Tongue (tissue), 3 donors: Measurements from ENCODE around the gene UBXN2A. TPM values are rescaled to one million over a fixed set of nuclear protein-coding genes. Genes with fewer than 3 reads are reported as not detected.
A peak's percentile ranks its signal among the peaks of the same experiment; 100 is the strongest.

Source experiments
- DNase-seq: peaks from one replicate; pipeline ENCODE4 v3.0.0-alpha.2; 2015
- small RNA-seq: library from RNA; depleted of rRNA; stranded (forward); fragments of <200 nt; gene quantifications from one replicate; pipeline ENCODE3, GENCODE V24; 2014; ENCODE audit warnings: low replicate concordance
- total RNA-seq: library from RNA; depleted of rRNA; stranded (reverse); fragments of >200 nt; gene quantifications from one replicate; pipeline ENCODE4 v1.2.3, GENCODE V29; 2014

The UBXN2A gene
- total RNA-seq, 1 donor from 2014 or later: 30.6 TPM

DNA sequence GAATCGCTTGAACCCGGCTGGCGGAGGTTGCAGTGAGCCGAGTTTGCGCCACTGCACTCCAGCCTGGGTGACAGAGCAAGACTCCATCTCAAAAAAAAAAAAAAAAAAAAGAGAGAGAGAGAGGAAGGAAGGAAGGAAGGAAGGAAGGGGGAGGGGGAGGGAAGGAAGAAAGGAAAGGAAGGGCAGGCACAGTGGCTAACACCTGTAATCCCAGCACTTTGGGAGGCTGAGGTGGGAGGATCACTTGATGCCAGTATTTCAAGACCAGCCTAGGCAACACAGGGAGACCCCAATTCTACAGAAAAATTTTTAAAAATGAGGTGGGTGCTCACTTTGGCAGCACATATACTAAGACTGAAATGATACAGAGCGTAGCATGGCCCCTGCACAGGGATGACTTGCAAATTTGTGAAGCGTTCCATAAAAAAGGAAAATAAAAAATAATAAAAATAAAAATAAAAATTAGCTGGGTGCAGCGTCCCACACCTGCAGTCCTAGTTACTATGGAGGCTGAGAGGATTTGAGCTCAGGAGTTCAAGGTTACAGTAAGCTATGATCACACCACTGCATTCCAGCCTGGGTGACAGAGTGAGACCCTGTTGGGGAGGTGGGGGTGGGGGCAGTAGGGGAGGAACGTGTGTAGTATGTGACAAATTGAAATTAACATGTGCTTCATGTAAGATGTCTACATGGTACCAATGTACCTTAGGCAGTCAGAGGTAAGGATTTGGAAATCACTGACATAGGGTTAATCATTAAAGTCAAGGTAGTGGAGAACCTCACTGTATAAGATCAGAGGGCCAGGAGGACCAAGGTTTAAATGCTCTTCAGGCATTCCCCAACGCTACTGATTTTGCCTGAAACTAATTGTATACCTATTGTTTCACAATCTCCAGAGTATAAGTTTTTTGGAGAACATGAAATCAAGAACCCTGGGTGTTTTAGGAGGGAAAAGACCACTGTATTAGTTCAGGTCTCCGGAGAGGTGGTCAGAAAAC, 105.5 kb downstream of the UBXN2A start:
- DNase-seq: no peak

DNA sequence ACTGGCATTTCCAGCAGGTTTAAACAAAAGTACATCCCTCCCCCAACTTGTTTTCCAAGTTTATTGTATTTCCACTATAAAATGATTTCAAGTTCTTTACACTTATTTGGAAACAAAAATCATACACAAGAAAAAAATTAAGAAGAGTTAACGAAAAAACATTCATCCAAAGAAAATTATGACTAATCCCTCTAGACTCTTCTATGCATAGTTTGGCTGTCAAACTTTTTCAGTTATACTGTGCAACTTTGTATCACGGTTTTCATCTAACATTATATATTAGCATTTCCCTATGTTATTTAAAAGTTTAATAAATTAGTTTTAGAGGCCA, 106.3 kb downstream of the UBXN2A start:
- DNase-seq: no peak

DNA sequence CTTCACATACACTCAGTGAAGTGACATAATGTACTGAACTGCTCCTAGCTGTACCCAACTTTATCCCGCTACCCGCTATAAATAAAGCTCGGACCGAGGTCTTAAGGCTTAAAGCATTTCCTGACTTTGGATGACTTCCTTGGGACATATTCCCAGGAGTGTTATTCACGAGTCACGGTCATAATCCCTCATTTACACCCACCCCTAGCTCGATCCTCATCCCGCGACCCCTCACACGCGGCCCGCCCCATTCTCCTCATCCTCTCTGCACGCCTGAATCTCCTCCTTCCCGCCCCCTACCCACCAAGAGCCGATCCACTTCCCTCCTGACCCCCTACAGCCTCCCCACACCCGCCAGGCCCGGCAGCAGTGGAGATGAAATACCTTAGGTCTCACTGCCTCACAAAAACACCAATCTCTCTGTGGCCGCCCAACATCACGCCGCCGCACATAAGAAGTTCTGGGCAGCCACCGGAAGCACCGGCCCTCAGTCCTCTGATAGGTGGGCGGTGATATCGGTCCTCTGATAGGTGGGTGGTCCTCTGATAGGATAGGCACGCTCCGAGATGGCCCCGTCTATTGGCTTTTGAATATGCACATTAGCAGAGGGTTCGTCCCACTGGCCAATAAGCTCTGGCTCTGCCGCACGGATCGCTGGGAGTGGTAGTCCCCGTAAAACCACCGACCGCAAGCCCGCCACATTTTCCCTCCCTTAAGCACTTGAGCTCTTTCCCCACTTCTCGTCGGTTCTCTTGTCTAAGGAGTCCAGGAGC, 106.9 kb downstream of the UBXN2A start, which contains the start of gene WDCP:
Gene WDCP, minus strand, starts transcription at position 462 of the 773 bp plus-strand sequence. CDS start 7,897 bp downstream, outside the sequence.
- peak; percentile 99 for DNase-seq

DNA sequence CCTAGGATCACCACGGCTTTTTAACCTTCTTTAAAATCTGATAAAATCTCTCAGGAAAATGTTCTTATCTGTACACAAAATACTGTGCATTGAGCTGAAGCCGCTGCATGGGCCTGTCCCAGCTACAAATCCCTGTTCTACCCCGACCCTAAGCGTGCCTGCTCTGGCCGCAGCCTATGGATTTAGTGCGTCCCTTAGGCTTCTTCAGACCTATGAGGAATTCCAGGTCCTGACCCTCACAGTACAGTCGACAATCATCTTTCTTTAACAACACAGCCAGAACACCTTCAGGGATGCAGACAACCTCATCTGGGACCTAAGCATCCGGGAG, 107.4 kb downstream of the UBXN2A start:
- DNase-seq: no peak

DNA sequence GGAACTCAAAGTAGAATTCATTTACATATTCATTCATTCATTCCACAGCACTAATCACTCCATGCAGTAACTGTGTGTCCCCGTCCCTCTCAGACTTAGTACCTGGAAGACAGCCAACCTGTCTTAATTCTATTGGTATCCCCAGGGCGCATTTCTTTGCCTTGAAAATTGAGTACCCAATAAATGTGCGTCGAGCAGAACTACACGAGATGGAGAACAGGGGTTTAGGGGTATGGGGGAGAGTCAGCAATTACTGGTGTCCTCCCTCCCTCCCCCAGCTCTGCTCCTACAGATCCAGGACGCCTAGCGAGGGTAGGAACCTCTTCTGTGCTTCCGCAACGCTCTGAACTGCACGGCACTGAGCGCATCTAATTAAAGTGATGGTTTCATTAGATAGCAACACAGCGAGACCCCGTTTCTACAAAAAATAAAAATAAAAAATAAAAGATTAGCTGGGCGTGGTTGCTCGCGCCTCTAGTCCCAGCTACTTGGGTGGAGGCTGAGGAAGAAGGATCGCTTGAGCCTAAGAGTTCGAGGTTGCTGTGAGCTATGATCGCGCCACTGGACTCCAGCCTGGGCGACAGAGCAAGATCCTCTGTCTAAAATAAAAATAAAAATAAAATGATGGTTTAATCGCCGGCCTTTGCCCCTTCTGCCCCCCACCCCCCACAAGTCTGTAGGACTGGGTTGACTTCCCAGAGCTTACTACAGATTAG, 108.7 kb downstream of the UBXN2A start:
- DNase-seq: no peak

DNA sequence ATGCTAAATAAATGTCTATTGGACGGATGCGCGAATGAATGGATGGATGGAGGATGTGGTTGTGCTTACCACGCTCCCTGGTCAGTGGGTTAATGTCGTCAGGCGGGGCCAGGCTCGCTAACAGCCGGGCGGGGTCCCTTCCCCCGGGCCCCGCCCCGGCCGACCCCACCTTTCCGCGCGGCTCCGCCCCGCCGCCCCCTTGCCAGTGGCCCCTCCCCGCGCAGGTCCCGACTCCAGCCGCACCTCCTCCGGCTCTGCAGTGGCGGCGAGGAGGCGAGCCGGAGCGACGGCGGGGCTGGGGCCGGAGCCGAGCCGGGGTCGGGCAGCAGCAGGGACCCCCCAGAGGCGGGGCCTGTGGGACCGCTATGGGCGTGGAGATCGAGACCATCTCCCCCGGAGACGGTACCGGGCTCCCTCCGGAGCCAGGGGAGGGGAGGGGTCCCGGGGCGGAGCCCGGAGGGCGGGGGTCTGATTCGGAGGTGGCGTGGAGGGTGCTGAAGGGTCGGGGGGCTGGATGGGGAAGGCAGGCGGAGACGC, 109.3 kb downstream of the UBXN2A start, which contains the start of gene FKBP1B:
Gene FKBP1B, plus strand, starts transcription at position 257 of the 537 bp plus-strand sequence. Its CDS starts 109 bp downstream, at position 366.
- DNase-seq: peak; percentile 72

DNA sequence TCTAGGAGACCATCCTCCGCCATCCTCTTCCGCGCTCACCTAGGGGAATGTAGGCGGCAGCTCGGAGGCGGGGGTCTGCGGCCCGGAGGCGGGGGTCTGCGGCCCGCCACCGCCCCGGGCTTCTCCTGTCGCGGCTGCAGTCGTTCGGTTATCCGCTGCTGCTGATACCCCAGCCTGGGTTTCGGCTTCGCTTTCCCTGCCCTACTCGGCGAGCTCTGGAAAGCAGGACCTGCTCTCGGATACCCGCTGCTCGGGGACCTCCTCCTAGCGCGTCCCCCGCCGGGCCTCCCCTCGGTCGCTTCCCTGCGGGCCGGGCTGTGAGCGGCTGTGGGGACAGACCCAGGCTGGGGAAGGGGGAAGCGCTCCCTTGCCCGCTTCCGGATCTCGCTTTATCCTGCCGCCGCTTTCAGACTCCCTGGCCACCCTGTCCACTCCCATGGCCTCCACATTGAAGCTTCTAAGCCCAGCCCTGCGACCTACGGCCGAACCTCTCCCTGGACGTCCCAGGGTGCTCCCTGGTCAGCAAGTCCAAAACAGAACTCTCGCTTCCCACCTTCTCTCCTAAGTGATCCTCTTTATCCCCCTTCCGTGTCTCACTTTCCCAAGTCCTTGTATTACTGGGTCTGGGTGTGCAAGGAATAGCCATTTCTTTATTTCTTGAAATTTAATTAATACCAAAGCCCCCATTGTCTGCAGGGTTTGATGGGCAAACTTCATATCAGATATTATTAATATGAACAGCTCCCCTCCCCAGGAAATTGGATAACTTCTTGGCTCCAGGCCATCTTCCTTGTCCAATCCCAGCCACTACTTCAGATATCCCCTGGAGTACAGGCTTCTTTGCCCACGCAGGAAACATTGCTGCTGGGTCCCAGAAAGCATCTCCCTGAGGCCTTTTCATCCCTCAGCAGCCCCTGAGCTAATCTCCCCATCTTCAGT, 110.0 kb downstream of the UBXN2A start:
- DNase-seq: peak; percentile 24

DNA sequence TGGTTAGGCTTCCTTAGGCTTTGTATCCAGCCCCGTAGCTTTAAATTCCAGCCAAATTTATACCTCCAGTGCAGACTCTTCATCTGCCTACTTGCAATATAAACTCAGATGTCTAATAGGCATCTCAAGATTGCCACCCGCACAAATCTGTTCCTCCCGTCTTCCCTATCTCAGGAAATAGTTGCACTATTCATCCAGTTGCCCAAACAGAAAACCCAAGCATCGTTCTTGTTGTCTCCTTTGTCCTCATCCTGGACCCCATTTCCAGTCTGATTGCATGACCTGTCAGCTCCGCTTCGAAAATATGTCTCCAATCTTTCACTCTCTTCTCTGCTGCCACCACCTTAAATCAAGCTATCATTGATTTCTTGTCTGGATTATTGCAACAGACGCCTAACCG, 111.6 kb downstream of the UBXN2A start:
- DNase-seq: no peak

DNA sequence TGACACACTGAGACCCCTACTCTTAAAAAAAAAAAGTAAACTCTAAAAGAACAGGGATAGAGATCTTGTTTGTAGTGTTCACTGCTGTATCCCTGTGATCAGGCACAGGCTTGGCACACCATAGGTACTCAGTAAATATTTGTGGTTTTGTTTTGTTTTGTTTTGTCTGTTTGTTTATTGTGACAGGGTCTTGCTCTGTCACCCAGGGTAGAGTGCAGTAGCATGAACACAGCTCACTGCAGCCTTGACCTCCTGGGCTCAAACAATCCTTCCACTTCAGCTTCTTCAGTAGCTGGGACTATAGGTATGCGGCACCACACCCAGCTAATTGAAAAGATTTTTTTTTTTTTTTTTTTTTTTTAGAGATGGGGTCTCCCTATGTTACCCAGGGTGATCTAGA, 112.7 kb downstream of the UBXN2A start:
- DNase-seq: no peak

Small RNA genes lying within 50 kb of the gene (small RNA-seq; reads per million reads assigned to genes)
- not detected for gene RN7SL610P
- not detected for gene RNU6-370P

Other genes with a start within 250 kb of the UBXN2A start
- gene ATAD2B, start 13.3 kb upstream of the UBXN2A start, total RNA-seq: 49.9 TPM
- gene MFSD2B, start 69.6 kb downstream of the UBXN2A start, total RNA-seq: 0.10 TPM
- gene WDCP, start 106.9 kb downstream of the UBXN2A start, total RNA-seq: 12.6 TPM
- 6.1 TPM for gene FKBP1B, start 109.3 kb downstream of the UBXN2A start, total RNA-seq
- 110 TPM for gene SF3B6, start 135.9 kb downstream of the UBXN2A start, total RNA-seq
- gene TP53I3, start 144.4 kb downstream of the UBXN2A start, total RNA-seq: 29.1 TPM
- gene PFN4, start 182.9 kb downstream of the UBXN2A start, total RNA-seq: not detected
- 39.4 TPM for gene FAM228B, start 183.0 kb downstream of the UBXN2A start, total RNA-seq
- gene FAM228A, start 234.6 kb downstream of the UBXN2A start, total RNA-seq: 1.3 TPM